Measurements from ENCODE around the gene NAT9.

Gene NAT9

GRCh38 chr17:74776044-74776962, at the start of gene NAT9:
NAT9 (minus strand) TSS chr17:74776345; CDS start chr17:74775698, 647 bp downstream.
- DNase-seq, result peak; percentile 84

GRCh38 chr17:74824961-74825627, 48.9 kb upstream of the NAT9 start:
- DNase-seq, result peak; percentile 35

GRCh38 chr17:74822939-74823367, 46.8 kb upstream of the NAT9 start:
- no peak for DNase-seq

GRCh38 chr17:74822335-74822938, 46.3 kb upstream of the NAT9 start:
- no peak for DNase-seq

- DNase-seq, result no peak
These were observed 45.6 kb upstream of the NAT9 start for GRCh38 chr17:74821655-74822334.

- DNase-seq, result no peak
These were observed 43.8 kb upstream of the NAT9 start for GRCh38 chr17:74819801-74820436.

- DNase-seq, result no peak
These were observed 42.3 kb upstream of the NAT9 start for GRCh38 chr17:74818291-74818938.

- DNase-seq, result peak; percentile 49
These were observed 40.9 kb upstream of the NAT9 start for GRCh38 chr17:74816905-74817620.

GRCh38 chr17:74815550-74816370, 39.6 kb upstream of the NAT9 start:
- no peak for DNase-seq

- DNase-seq, result no peak
These were observed 38.9 kb upstream of the NAT9 start for GRCh38 chr17:74815067-74815466.

- DNase-seq, result no peak
These were observed 38.3 kb upstream of the NAT9 start for GRCh38 chr17:74814453-74814852.

- DNase-seq, result no peak
These were observed 36.2 kb upstream of the NAT9 start for GRCh38 chr17:74812109-74813009.

- DNase-seq, result no peak
These were observed 34.7 kb upstream of the NAT9 start for GRCh38 chr17:74810699-74811485.

GRCh38 chr17:74808714-74809430, 32.7 kb upstream of the NAT9 start:
- DNase-seq, result no peak

GRCh38 chr17:74807925-74808324, 31.8 kb upstream of the NAT9 start:
- DNase-seq, result peak; percentile 99

- peak; percentile 76 for DNase-seq
These were observed 31.3 kb upstream of the NAT9 start for GRCh38 chr17:74807441-74807840.

- DNase-seq, result no peak
These were observed 30.2 kb upstream of the NAT9 start for GRCh38 chr17:74806334-74806733.

GRCh38 chr17:74805591-74805991, 29.4 kb upstream of the NAT9 start:
- DNase-seq, result no peak
